UCSD-AML1 (cell line): ENCODE results near the gene FAM120B.

Source experiments
- DNase-seq: peaks from one replicate; lab custom pipeline; 2025; ENCODE audit not compliant: unreplicated experiment; lab: John Stamatoyannopoulos, UW

FAM120B gene

DNA sequence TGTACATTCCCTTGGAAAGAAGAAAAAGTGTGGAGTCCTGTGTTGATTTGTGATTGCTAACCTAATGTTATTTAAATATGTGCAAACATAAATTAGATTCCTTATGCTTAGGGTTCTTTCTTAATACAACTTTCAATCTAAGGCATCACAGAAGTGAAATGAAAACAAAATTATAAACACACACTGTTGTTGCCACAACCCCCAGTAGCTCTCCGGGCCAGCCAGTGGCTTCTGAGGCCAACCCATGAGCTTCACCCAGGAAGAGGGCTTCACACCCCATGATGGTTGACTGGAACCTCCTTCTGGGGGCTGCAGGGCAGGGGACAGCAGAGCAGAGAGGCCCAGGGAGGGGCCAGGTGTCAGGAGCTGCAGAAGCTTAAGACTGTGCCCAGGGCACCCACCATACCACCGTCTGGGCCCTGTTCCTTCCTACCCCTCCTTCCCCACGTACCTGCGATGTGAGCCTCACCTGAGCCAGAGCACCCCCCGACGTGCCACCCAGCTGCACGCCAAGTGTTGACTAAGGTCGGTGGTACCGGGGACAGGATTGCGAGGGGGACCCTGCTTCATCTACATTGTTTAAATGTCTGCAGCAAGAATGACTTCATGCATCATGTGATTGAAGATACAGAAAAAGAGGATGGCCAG, 110.5 kb downstream of the FAM120B start:
- DNase-seq = no peak

DNA sequence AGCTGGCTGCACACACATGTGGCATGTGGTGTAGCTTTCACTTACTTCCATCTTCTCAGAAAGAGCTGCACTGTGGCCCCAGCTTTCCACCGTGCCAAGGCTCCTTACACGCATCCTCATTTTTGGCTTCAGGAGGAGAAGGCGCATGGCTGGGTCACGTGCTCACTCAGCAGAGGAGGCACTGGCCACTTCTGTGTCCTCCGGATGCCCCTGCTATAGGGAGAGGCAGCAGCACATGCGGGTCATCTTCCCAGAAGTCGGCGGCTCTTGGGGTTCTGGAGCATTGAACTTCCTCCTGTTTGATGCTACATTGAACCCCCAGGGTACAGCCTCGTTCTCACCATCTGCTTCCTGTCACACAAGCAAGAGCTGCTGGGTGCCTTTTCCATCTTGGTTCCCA, 111.3 kb downstream of the FAM120B start:
- no peak for DNase-seq

DNA sequence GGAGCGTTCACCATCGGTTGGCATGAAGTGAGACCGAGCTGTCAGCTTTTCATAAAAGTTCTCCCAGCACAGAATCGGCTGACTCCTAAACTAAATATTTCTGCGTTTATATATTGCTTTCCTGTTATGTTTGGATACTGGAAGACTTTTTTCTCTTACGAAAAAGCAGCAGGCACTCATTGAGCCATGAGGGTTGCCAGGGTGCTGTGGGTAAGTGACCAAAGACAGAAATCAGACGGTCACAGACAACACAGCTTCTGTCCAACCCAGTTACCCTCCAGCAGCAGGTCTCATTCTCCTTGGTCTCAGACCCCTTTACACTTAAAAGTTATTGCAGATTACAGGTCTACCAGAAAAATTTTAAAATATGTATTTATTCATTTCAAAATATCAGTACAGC, 113.7 kb downstream of the FAM120B start:
- DNase-seq = no peak

DNA sequence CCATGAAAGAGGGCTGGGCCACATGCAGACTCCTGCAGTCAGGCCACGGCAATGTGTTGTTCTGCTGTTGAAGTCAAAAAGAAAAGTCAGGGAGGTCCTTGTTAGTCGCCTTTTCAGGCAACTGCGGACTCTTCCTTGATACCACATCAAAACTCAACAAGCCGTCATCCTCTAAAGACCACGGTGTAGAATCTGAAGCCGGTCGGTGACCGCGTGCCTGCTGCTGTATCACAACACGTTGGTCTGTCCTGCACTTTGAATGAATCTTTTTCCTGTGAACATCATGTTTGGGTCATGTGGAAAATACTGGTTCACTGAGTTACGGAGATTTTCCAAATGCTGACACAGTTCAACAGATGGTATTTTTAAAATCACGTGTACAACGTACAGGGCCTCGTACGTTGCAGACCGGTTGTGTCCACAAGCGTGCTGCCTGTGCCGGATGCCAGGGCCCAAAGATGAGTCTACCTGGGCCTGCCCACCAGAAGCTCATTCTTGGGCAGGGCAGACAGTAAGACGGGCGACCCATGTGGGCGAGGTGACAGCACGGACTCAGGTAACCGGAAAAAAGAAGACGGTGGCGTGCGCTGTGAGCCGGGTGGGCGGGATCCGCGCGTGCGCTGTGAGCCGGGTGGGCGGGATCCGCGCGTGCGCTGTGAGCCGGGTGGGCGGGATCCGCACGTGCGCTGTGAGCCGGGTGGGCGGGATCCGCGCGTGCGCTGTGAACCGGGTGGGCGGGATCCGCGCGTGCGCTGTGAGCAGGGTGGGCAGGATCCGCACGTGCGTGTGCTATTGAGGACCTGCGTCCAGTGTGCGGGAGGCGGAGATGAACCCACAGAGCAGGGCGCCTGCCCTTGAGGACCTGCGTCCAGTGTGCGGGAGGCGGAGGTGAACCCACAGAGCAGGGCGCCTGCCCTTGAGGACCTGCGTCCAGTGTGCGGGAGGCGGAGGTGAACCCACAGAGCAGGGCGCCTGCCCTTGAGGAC, 114.5 kb downstream of the FAM120B start:
- no peak for DNase-seq

DNA sequence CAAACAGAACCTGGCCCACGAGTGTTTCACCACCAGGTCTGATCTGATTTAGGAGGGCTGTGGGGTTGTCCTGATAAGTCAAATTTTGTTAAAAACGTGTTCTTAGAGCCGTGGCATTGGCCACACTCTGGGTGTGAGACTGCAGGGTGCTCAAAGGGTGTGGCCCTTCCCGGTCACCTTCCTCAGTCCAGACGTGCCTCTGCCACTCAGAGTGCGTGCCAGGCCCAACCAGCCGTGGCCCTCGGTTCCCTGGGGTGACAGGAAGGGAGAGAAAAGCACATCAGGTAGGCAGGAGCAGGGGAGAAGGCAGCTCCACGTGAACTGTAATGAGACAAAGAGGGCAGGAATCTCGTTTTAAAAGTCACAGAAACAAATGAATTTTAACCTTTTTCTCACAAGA, 115.4 kb downstream of the FAM120B start:
- no peak for DNase-seq

DNA sequence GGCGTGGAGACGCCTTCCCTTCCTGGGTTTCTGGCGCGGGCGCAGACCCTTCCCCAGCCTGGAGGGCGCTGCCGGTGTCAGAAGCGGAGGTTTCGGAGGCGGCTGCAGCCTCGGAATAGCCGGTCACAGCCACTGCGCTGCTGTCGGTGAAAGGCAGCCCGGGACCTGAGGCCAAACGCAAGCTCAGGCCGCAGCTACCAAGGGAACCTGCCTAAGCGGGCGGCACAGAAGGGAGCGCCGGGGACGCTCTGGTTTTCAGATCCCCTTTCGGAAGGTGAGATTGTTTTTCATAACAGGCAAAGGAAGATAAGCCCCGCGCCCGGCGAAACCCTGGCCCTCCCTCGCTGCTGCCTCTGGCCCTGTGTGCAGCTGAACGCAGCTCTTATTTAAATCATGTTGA, 116.5 kb downstream of the FAM120B start:
- DNase-seq = no peak

DNA sequence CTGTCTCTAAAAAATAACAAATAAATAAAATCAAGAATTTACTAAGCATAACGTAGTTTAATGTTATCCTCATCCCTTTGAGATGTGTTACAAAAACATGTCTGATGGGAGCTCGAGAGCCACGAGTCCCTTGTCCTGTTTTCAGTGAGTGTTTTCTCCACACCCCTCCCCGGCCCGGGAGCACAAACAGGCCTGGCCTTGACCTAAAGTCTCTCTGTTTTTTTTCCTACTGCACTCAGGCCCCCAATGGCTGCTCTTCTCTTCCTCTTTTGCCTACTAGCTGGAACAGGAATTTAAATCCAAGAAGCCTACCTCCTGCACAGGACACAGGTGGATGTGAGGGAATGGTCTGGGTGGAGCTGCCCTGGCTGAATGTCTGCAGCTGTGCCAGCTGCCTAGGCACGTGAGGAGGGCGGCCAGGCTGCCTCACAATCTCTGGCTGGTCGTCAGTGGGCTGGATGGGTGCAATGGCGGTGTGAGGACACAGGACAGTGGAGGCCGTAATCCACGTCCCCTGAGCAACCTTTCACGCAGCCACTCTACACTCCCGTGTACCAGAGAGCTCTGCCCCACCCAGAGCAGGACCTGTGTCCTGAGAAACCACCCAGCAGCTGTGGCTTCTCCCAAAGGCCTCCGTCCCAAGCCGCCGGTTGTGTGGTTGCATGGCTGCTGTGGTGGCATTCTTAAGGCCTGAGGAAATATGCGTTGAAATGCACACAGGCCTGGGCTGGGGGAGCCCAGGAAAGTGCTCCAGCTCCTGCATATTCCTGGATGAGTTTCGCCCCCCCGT, 117.5 kb downstream of the FAM120B start:
- no peak for DNase-seq

DNA sequence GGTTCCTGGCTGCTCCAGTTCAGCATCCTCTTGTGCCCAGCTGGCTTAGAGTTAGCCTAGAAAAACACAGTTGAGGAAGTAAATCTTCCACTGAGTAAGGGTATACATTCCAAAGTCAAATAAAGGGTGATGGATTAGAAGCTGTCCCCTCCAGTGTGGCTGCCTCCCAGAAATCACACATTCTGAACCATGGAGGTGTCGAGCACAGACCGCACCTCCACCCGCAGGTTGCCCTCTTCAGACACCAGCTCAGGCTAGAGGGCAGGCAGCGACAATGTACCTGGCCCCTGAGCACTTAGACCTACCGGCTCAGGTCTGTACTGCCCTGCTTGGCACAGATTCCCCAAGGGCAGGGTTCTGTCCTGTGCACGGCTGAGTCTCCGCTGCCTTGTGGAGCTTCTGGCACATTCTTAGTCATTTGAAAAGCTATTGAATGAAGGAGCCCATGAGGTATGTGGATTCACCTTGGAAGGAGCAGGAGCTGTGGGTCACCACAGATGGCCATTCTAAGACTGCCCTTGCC, 118.1 kb downstream of the FAM120B start:
- no peak for DNase-seq

DNA sequence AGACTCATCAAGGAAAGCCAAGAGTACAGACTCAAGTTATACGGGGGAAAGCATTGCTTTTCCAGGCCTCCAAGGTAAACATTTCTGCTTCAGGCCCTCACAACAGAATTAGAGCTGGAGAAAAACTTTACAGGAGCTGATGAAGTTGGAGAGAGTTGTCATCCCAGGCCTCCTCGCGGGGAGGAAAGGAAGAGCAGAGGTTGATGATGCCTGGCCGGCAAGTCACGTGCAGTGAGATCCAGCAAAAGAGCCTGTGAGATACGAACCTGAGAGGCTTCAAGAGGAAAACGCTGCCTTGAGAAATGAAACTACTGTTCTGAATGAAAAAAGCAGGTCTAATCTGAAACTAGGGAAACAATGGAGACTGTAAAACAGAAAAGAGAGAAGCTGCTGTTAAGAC, 122.9 kb downstream of the FAM120B start:
- no peak for DNase-seq

DNA sequence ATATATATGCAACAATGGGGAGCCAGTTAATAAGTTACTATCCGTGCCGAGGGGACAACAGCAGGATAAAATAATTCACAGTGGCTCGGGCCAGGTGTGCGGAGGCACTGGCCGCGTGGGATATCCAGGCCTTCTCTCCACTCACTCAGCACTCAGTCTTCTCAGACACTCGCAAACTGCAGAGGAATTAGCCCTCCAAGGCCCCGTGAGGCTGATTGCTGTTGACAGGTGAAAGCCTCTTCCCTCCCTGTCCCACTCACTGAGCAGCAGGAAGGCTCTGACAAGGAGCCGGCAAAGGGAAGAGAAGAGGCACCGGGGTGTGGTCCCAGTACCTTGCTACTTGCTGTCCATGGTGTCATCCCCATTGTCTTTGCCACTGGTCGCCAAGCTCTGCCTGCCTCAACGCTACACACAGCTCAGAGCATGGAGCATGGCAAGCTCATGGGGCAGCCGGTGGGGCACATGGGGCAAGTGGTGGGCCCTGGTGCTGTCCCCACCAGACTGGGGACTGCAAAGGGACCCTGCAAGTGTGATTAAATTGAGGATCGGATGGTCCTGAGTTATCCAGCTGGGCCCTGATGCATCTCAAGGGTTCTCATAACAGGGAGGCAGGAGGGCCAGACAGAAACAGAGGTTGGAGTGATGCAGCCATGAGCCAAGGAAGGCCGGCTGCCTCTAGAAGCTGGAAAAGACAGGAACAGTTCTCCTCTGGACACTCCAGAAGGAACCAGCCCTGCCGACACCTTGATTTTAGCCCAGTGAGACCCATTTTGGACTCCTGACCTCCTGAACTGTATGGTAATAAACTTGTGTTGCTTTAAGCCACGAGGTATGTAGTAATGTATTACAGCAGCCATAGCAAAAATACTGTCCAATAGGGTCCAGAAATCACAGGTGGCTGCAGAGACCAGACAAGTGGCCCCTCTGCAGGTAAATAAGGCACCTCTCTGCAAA, 126.9 kb downstream of the FAM120B start:
- no peak for DNase-seq

DNA sequence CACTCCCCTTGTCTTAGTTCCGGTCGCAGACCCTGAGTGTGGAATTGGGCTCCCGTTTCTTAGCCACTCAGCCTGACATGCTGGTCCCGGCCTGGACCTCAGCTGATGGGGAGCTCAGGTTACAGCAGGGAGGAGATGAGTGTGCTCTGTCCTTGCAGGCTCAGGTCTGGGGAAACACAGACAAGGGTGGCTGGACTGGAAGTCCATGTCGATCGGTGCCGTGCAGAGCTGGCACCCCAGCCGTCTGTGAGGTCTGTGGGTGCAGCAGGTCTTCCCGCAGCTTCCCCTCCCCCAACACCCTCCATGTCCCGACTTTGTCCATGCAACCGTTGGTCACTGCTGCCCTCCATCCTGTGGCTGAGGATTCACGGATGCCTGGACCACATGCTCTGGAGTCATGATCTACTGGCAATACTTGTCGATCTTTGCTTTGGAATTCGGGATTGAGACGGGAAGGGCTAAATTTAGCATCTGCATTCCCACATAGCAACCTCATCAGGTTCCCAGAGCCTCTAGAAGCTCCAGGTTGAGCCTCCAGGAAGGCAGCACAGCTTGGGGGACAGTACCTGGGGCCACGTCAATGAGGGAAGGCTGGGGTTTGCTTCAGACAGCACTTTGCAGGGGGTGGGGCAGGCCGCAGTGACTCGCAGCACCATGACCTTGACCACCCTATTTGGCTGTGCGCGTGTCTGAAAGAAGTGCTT, 127.7 kb downstream of the FAM120B start:
- no peak for DNase-seq

DNA sequence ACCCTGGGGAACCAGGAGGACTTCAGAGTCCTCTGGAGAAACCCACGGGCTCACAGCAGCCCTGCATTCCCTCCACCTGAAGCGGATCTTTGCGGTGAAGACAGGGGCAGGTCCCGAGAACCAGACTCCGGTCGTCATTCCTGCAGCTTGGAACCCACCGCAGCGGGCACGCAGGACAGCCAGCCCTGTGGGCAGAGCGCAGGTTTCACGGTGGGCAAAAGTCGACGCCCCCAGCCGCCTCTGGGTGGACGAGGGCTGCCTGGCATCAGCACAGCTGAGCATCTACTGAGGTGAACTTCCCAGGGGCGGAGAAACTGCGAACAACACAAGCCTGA, 128.2 kb downstream of the FAM120B start:
- DNase-seq = no peak

DNA sequence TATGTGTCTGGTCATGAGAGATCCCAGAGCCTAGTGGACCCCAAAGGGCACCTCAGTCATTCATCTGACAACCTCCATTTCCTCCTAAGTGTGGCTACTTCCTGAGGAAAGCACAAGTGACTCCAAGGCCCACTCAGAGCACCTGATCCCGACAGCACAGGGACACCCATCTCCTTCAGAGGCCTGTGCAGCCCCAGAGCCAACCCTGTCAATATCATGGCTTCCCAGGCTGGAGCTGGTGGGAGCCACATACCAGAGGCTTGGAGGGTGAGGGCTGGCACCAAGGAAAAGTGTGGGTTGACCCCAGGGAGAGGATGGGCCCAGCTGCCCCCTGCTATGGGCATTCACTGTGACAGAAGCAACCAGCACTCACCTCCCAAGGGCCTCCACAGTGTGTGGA, 129.2 kb downstream of the FAM120B start:
- no peak for DNase-seq

DNA sequence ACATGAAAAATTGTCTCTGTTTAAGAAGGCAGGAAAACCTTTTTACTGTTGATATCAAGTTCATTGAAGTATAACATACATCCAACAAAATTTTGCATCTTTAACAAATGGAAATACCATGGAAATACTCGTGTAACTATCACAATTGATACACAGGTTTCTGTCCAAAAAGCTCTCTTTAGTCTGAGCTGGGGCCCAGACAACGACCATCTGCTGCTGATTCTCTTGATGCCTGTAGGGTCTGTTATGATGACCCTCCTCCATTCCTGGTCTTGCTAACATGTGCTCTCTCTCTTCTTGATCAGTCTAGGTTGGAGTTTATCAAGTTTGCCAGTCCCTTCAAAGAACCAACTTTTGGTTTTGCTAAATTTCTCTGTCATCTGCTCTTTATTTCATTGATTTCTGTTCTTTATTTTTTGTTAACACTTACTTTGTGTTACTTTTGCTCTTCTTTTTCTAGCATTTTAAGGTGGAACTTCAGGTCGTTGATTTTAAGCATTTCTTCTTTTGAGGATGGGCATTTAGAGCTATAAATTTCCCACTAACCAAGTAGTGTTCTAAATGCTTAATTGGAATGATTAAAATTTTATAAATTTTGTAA, 129.8 kb downstream of the FAM120B start:
- DNase-seq = no peak

DNA sequence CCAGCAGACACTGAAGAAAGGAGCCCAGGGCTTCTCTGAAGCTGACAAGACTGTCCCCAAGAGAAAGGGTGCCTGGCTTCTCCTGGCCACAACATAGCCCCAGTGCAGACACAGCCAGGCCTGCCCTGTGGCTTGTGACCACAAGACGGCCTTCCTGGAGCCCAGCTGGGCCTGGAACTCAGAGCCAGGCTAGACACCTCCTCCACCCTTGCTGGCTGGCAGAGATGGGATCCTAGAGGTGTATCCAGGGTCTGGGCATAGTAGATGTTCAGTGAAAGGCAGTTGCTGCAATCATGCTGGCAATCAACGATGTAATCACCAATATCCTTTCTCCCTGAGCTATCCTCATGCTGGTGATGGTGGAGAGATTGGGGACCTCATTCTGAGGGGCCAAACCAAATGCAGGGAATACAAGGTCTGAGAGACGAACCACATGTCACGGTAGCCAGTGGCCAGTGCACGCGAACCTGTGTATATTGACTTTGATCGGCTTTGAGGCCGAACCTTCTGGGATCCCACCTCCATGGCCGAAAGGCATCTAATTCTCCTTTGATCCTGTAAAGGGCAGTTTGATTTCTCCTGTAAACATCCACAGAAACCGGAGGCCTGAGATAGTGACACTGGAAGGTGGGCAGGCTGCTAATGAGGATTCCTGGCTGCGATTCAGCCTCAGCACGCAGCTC, 131.3 kb downstream of the FAM120B start:
- DNase-seq = no peak

DNA sequence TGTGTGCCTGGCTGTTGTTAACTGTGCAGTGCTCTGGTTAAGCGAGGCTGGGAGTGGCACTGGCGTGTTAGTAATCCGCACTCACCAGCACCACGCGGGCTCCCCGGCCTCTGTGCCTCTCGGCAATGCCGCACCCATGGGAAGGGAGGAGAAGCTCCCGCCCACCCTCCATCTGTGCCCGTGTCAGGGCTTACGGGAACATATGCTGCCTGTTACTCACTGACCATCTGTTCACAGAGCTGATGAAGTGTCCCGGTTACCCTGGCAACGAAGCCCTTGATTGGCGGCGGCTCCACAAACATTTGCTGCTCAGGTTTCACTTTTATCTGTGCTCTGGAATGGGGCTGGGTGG, 131.8 kb downstream of the FAM120B start:
- DNase-seq = no peak

DNA sequence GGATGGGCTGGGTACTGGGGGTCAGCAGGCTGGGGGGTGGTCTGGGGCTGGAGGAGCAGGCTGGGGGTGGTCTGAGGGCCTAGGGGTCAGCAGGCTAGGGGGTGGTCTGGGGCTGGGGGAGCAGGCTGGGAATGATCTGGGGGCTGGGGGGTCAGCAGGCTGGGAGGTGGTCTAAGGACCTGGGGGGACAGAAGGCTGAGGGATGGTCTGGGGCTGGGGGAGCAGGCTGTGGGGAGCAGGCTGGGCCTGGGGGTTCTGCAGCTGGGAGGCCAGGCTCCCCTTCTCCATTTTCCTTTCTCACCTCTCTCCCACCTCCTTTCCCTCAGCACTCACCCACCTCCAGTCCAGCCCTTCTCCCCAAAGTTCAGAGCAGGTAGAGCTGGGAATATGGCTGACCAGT, 132.3 kb downstream of the FAM120B start:
- DNase-seq = no peak

DNA sequence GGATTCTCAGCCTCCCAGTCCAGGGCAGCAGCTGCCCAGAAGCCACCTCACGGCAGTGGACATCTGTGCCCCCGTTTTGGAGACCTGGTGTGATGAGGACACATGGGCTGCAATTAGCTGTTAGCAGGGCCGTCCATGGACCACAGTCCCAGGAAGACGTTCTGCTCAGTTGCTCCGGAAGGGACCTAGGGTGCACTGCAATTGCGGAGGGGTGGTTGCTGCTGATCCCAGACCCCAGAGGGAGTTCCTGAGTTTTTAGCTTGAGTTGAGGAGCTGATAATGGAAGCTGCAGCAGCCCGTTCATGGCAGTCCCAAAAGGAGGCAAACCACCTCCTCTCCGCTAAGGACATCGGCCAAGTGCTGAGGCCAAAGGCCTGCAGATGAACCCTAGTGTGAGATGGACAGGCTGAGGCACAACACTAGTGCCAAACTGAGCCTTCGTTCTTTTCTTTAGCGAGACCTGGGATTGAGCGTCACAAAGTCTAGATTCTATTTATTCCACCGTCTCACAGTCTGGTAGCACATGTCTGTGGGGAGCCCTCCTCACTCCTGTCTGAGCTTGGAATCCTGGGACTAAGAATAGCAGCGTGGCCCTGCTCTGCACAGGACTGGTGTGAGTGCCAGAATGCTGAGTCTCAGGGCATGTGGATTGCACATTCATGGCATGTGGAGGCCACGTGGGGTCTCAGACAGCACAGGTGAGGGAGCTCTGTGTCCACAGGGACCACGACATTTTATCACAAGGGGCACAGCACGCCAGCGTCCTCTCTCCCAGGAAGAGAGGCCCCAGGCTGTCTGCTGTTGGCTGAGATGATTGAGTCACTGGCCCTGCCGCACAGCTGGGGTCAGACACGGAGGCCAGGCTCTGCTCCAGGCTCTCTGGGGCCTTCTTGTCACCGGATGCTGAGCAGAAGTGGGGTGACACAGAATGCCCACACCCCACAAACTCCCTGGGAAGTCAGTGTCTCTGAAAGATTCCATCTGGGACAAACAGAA, 133.1 kb downstream of the FAM120B start:
- no peak for DNase-seq
